IPS DF 6.9 (cell line): Measurements from ENCODE around the gene IQSEC3.
"Not testable (repeated sequence)": the region's sequence is repeated elsewhere in the genome, so short reads cannot be mapped to it uniquely, and the experiment has no call there.

ENCODE experiments used
- DNase-seq: peaks from one replicate; pipeline ENCODE4 v3.0.0-alpha.2; 2013; ENCODE audit warnings: low read depth, low spot score
- H3K27ac ChIP-seq: one replicate; pipeline ENCODE4 v1.5.1; 2013; ENCODE audit warnings: low read length, control low read depth
- H3K27me3 ChIP-seq: 2 replicates; pipeline ENCODE4 v1.6.1; 2013; ENCODE audit warnings: mild to moderate bottlenecking, low read length; ENCODE audit not compliant: control insufficient read depth, insufficient read depth
- H3K36me3 ChIP-seq: 2 replicates; pipeline ENCODE4 v1.6.1; 2013; ENCODE audit warnings: low read length; ENCODE audit not compliant: control insufficient read depth, insufficient read depth
- H3K4me1 ChIP-seq: 2 replicates; pipeline ENCODE4 v1.6.1; 2013; ENCODE audit warnings: low read length; ENCODE audit not compliant: control insufficient read depth, insufficient read depth
- H3K4me3 ChIP-seq: 2 replicates; pipeline ENCODE4 v1.5.1; 2013; ENCODE audit warnings: mild to moderate bottlenecking, low read length
- H3K9me3 ChIP-seq: 2 replicates; pipeline ENCODE4 v1.6.1; 2013; ENCODE audit warnings: low read length, inconsistent platforms; ENCODE audit not compliant: control insufficient read depth, insufficient read depth
- WGBS: extraction: QIAGEN DNeasy Blood & Tissue Kit; methylation state at CpG from one replicate; pipeline ENCODE4 v1.1.7; 2013; ENCODE audit warnings: mixed read lengths, missing lambda C conversion rate; ENCODE audit not compliant: insufficient read length, insufficient coverage; 5-methylcytosine and 5-hydroxymethylcytosine counted together

Gene IQSEC3

DNA sequence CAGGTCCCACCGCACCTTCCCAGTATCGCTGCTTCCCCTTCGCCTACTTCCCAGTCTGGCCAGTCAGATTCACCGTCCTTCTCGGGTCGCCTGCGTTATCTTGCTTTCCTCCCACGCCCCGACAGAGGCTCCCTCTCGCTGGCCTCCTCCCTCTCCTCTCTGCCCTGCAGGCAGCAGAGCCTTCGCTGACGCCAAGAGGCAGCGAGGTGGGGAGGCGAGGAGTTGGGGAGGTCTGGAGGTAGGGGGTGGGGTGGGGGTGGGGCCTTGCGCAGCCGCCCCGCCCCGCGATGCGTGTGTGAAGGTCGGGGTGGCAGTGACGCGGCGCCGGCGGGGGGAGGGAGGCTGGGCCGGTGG, at the start of gene IQSEC3:
Gene IQSEC3 (plus strand): TSS at position 340 of the 354 bp plus-strand sequence. CDS start 116 bp downstream, outside the sequence.
- H3K9me3 ChIP-seq, H3K36me3 ChIP-seq, H3K27ac ChIP-seq, DNase-seq, H3K4me1 ChIP-seq, H3K27me3 ChIP-seq: not testable (repeated sequence)
- WGBS = no CpG with 5 or more reads among the region's 27 CpGs
- H3K4me3 ChIP-seq = peak within 1 kb of the TSS; percentile 31; the same call in 1 of the 2 replicates

DNA sequence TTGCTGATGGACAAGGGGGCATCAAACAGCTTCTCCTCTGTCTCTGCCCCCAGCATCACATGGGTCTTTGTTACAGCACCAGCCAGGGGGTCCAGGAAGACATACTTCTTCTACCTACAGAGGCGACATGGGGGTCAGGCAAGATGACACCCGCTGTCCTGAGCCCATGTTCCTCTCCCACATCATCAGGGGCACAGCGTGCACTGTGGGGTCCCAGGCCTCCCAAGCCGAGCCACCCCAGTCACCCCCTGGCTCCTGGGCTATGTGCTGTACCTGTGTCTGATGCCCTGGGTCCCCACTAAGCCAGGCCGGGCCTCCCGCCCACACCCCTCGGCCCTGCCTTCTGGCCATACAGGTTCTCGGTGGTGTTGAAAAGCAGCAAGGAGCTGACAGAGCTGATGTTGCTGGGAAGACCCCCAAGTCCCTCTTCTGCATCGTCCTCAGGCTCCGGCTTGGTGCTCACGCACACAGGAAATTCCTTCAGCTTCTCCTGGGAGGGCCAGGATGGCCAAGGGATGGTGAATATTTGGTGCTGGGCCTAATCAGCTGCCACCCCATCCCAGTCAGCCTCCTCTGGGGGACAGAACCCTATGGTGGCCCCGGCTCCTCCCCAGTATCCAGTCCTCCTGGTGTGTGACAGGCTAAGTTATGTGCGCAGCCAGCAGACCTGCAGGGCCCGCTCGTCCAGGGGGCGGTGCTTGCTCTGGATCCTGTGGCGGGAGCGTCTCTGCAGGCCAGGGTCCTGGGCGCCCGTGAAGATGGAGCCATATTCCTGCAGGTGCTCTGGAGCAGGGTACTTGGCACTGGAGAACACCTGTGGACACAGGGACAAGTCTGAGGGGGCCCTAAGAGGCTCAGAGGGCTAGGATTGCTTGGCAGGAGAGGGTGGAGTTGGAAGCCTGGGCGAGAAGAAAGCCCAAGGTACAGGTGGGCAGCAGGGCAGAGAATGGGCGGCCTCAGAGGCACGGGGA, 48.9 kb upstream of the IQSEC3 start:
- not testable (repeated sequence) for H3K36me3 ChIP-seq, H3K9me3 ChIP-seq, H3K4me3 ChIP-seq, DNase-seq, H3K4me1 ChIP-seq, H3K27ac ChIP-seq, H3K27me3 ChIP-seq
- no CpG with 5 or more reads among the region's 23 CpGs for WGBS

GRCh38 chr12:18821-19567, 47.6 kb upstream of the IQSEC3 start:
- H3K4me3 ChIP-seq, H3K36me3 ChIP-seq, H3K4me1 ChIP-seq, DNase-seq, H3K27me3 ChIP-seq, H3K27ac ChIP-seq, H3K9me3 ChIP-seq: not testable (repeated sequence)
- WGBS = no CpG with 5 or more reads among the region's 26 CpGs

GRCh38 chr12:19906-20305, 46.7 kb upstream of the IQSEC3 start:
- not testable (repeated sequence) for DNase-seq, H3K9me3 ChIP-seq, H3K4me1 ChIP-seq, H3K4me3 ChIP-seq, H3K27ac ChIP-seq, H3K27me3 ChIP-seq, H3K36me3 ChIP-seq
- whole genome bisulfite sequencing = no CpG with 5 or more reads among the region's 11 CpGs

- no peaks in the 10 kb centered on the region for H3K27me3 ChIP-seq
- no peak overlapping the region for H3K27ac ChIP-seq
- H3K4me3 ChIP-seq = no peak overlapping the region
- no peaks in the 10 kb centered on the region for H3K9me3 ChIP-seq
- no peaks in the 10 kb centered on the region for H3K36me3 ChIP-seq
- no peak for DNase-seq
- no peaks in the 10 kb centered on the region for H3K4me1 ChIP-seq
- no CpG with 5 or more reads among the region's 6 CpGs for WGBS
Observed at GRCh38 chr12:20757-21156, 45.8 kb upstream of the IQSEC3 start.

DNA sequence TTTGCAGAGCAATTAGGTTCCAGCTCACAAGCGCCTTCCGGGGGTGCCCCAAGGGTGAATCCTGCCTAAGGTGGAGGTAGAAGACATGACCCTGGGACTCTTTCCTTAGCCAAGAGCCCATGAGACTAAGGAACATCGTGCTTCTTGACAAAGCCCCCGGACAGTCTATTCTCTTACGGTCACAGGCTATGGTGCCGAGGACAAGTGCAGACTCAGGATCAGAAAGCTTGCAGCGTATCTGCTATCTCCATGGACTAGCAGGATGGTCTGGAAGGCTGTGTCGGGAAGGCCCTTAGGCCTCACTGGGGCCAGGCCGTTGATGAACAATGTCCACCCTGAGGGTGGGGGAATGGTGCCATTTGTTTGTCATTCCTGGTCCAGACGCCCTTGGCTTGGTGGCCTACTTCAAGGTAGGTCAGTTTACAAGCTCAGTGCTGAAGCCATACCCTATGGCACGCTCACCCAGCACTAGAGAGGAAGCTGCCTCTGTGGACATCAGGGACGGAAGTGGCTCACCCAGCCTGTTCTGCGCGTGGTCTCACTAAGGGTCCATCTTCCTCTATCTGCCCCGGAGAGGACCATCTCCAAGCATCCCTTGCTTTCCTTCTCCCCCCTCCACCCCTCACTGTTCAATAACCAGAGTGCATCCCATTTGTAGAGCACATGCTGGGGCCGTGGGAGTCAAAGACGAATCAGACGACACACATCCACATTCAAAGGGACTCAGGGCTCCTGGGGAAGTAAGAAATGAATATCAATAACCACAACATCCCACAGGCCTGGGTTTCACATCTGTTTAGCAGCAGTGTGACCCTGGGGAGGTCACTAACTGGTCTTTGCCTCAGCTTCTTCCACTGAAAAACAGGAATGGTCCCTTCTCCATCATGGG, 45.0 kb upstream of the IQSEC3 start:
- Histone ChIP-seq H3K27ac (no peak overlapping the region), H3K36me3 (no peaks in the 10 kb centered on the region), H3K27me3 (no peaks in the 10 kb centered on the region), H3K4me1 (no peaks in the 10 kb centered on the region), H3K4me3 (no peak overlapping the region), H3K9me3 (no peaks in the 10 kb centered on the region)
- DNase-seq = no peak
- no CpG with 5 or more reads among the region's 18 CpGs for WGBS

DNA sequence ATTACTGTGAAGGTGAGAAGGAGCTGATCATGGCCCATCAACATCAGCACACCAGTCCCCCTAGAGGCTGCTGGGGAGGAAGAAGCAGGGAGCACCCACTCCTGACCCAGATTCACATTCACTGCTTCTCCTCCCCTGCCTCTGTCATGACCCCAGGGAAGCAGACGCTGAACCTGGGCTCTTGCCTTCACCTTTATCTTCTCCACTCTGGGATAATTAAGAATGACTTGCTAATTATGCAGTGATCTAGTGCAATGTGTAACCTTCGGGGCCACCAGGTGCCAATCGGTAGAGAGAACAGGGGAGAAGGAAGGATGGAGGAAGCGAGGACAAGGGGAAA, 44.4 kb upstream of the IQSEC3 start:
- Histone ChIP-seq H3K9me3 (no peaks in the 10 kb centered on the region), H3K4me3 (no peak overlapping the region), H3K4me1 (no peaks in the 10 kb centered on the region), H3K27me3 (no peaks in the 10 kb centered on the region), H3K27ac (no peak overlapping the region), H3K36me3 (no peaks in the 10 kb centered on the region)
- no peak for DNase-seq
- WGBS = no CpG with 5 or more reads among the region's 4 CpGs

GRCh38 chr12:22530-23201, 43.9 kb upstream of the IQSEC3 start:
- Histone ChIP-seq H3K4me1 (no peaks in the 10 kb centered on the region), H3K36me3 (no peaks in the 10 kb centered on the region), H3K27me3 (no peaks in the 10 kb centered on the region), H3K9me3 (no peaks in the 10 kb centered on the region), H3K4me3 (no peak overlapping the region), H3K27ac (no peak overlapping the region)
- DNase-seq = no peak
- WGBS = no CpG with 5 or more reads among the region's 12 CpGs

DNA sequence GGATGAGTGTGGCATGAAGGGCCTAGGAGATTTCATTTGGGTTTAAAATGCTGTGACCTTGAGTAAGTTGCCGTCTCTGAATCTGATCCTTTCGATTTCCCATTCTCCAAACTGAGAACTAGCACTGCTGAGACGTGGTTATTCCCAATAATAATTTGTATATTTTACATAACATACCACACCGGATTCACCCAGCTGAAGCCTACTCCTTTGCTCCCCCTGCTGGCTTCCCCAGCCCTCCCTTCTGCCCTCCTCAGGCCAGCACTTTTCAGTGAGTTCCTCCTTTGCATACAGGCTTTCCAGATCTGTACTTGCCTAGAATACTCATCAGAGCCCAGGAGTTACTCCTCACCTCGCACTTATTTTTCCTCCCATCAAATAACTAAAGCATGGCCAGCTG, 38.7 kb upstream of the IQSEC3 start:
- not testable (repeated sequence) for H3K36me3 ChIP-seq, H3K27me3 ChIP-seq, DNase-seq, H3K4me1 ChIP-seq, H3K4me3 ChIP-seq, H3K9me3 ChIP-seq, H3K27ac ChIP-seq
- WGBS = no CpG with 5 or more reads among the region's 5 CpGs

DNA sequence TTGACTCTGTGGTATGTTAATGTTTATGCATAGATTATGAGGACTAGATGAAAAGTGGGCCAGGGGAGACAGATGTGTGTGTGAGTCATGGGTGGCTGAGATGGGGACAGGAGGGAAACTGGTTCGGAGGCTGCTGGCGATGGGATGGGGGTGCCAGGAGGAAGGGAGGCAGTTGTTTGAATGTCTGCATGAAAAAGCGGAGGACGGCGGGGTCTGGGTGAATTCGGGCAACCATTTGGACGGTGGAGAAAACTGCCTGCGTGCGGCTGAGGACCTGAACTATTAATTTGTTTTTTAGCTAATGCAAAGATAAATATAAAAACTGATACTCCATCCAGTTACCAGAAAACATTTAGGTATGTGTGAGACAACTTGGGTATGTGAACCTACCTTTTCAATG, 27.8 kb upstream of the IQSEC3 start:
- not testable (repeated sequence) for H3K4me1 ChIP-seq, H3K4me3 ChIP-seq, H3K9me3 ChIP-seq, H3K27ac ChIP-seq, H3K27me3 ChIP-seq, H3K36me3 ChIP-seq, DNase-seq
- WGBS = no CpG with 5 or more reads among the region's 9 CpGs
